Stimulated activated naive CD4-positive, alpha-beta T cell (primary cell): ENCODE results near the gene FAM227A.

Experiments
- DNase-seq, 6 experiments: peaks; one replicate each; lab custom pipeline; 2025; lab: John Stamatoyannopoulos, UW

FAM227A gene

DNA sequence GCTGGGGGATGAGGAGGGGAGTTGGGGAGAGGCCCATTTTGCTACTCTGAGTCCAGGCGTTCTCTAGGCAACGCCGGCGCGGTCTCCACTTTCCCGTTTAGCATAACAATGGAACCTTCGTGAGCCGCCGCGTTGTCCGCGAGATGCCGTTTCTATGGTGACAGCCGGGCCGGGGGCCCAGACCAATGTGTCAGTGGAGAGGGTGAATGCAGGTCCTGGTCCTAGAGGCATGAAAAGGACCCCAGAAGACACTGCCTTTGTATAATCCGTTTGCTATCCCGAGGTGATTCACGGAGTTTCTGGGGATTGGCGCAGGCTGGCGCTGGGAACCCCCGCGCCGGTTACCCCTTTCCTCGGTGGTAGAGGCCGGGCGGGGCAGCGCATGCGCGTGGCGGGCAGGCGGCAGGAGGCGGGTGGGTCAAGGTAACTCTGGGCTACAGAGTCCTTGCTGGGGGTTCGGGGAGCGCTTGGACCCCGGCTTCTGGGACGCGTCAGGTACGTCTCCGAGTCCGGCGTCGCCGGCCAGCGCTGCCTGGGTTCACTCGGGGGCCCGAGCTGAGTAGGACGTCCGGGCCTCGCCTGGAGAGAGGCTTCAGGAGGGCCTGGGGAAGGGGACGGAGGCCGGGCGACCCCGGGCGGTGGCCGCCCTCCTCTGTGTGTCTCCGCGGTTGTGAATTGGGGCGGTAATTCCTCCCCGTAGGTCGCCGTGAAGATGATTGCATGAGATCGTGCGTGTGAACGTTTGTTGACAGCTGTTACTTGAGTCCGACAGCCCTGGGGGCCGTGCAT, at the start of gene FAM227A, which contains the start of gene CBY1:
TSS of gene FAM227A (minus strand) at position 137 of the 789 bp plus-strand sequence. CDS start 6,224 bp downstream, outside the sequence.
TSS of gene CBY1 (plus strand) at position 383 of the 789 bp plus-strand sequence. CDS start 11,417 bp downstream, outside the sequence.
- peak; percentile 68 to 89 (median 82) for DNase-seq

DNA sequence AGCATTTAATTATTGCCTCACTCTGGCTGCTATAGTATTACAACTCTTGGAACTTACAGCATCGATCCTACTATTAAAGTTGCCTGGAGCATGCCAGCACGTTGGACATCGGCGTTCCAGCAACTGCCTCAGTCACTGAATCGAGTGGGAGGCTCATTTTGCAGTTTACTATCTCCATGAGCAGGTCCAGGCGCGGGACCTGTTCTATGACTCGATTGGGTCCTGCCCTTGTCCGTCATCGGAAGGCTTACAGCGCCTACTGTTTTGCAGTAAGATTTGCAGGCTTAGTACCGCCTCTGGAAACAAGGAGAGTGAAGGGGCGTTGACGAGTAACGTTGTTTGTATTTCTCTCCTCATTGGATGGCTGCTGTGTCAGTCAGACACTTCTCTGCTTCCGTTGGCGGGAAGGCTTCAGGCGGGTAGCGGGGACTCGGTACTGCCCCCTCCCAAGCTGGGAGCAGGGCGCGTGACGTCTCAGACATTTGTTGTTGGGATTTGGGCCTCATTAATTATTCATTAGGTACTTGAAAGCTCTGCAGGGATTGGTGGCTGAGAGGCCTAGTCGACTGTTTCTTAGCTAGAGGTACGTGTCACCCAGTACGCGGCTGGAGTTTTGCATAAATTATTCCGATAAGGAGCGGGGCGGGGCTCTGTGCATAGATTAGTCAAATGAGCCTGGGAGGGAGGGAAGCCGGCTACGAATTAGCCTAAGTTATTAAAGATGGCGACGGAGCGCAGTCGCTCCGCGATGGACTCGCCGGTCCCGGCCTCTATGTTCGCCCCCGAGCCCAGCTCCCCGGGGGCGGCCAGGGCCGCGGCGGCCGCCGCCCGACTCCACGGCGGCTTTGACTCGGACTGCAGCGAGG, 49.3 kb upstream of the FAM227A start, which contains the start of gene GTPBP1:
TSS of gene GTPBP1 (plus strand) at position 710 of the 866 bp plus-strand sequence. CDS start at position 722, 12 bp downstream.
- DNase-seq, result peak; percentile 95 to 100 (median 98)

DNA sequence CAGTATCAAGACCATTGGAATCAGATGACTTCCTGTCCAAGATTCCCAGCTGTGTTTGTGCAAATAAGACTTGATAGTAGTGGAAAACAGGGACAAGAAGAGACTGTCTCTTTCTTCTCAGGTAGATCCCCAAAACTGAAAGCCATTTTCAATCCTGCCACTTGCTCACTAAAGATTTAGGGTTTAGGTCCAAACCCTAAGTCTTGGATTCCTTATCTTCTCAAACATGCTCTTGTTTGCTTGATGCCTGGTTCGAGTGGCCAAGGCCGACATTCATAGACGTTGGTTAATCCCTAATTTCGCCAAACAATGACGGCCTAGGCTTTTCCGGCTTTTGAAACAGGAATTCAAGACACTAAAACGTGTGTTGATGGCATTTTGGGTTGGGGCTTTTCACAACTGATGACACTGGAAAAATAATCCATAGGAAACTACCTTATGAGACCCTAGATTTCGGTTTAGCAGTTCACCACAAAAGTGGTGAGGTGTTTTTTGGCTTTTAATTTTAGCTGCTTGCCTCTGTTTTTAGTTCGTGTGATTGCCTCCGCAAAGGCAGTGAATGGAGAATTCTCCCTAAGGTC, 48.6 kb upstream of the FAM227A start:
- no peak for DNase-seq

DNA sequence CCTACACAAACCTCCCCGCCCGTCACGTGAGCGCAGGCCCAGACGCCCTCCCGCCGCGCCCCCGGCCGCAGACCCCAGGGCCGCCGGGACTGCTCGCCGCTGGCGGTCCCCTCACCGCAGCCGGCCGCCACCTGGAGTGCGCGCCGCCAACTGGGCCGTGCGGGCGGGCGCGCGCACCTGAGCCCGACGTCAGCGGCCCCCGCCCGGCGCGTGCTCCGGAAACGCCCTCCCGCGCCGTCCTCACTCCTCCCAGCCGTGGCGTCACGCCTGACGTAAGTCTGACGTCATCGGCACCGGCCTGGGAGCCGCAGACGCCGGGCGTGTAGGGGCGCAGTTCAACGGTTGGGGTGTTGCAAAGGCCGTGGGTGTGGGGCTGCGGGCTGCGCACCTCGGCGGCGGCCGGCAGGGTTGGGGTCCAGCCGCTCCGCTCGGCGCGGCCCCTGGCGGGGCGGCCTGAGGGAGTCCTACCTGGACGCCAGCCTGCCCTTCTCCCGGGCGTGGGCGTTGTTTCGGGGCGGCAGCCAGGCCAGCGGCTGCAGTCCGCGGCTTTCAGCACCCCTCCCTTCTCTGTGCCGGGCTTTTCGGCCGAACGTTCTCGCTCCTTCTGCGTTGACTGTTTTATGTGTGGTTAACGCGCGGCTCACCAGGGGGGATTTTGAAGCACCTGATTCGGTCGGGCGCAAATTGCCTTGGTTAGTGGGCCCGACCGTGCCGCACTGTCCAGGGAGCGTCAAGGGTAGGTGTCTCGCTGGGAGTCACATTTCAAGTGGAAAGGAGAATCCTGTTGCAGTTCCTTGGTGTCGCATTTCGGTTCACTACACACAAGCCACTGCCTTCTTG, 44.8 kb upstream of the FAM227A start, which contains the start of gene JOSD1:
TSS of gene JOSD1 (minus strand) at position 155 of the 840 bp plus-strand sequence. CDS start 956 bp downstream, outside the sequence.
- peak; percentile 95 to 98 (median 97) for DNase-seq

DNA sequence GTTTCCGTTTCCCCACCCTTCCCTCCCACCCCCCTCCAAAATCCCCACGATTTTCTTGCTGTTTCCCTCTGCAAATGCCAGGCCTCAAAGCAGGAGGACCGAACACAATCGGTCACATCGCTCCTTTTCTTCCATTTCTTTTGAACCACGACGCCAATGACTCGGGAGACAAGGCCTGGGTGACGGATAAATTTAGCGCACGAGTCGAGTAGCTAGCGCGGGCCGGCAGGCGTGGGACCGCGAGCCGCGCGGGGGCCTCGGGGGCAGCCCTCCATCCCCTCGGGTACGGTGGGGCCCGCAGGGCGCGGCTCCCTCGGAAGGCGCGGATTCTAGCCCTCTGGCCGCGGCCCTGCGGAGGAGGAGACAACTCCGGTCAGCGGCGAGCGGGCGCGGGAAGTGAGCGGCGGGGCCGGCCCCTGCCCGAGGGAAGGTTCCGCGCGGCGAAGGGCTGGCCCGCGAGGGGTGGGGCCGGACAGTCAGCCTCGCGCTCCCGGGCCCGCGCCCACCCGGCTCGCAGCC, 44.1 kb upstream of the FAM227A start:
- peak in 4 of 6 experiments; percentile 54 to 71 (median 59) for DNase-seq

DNA sequence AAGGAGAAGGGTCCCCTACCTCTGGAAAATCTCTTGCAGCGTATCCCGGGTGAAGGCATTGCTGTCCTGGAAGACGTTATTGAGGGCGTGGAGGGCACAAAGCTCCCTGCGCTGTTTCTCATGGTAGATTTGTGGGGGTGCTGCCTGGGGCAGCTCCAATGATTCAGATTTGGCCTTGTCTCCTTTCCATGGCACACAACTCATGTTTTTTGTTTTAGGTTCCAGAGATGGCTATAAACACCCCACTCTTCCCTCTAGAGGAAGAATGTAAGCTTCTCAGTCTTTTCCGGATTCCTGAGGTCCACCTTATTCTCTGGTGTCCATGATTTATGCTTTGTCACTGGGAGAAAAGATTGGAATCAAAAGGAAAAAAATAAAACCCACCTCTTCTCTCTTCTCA, 43.6 kb upstream of the FAM227A start:
- no peak for DNase-seq

DNA sequence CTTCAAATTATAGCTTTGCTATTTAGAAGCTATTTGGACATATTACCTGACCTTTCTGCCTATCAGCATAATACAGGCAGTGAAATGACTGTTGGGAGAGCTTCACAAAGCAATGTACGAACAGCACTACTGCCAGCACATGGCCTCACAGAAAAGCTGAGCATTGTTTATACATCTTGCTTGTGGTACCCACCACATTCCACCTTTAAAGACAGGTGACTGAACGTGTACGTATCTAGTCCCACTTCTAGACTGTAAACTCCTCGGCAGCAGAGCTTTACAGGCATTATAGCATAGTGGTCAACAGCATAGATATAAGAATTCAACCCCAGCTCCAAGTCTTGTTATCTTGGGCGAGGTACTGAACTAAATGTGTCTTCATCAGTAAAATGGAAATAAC, 43.0 kb upstream of the FAM227A start:
- peak in 1 of 6 experiments; percentile 34 for DNase-seq

DNA sequence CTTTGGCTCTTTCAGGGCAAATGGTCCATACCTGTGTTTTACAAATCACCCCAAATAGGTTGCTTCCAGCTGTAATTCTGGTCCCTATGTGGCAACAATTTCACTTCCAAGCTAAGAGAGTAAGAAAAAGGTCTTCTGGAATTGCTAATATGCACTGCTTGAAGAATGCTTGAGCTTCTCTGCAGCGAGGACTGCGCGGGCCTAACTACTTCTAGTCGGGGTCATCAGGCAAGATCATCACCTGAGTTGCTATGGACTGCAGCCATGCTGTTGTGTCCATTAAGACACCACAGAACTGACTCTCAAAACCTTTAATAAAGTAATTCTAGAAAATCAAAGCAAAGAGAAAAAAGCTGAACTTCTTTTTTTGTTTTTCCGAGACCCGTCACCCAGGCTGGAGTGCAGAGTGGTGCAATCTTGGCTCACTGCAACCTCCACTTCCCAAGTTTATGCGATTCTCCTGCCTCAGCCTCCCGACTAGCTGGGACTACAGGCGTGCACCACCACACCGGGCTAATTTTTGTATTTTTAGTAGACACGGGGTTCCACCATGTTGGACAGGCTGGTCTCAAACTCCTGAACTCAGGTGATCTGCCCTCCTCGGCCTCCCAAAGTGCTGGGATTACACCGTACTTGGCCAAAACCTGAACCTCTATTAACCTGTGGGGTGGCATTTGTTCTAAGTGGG, 42.4 kb upstream of the FAM227A start:
- DNase-seq, result no peak

DNA sequence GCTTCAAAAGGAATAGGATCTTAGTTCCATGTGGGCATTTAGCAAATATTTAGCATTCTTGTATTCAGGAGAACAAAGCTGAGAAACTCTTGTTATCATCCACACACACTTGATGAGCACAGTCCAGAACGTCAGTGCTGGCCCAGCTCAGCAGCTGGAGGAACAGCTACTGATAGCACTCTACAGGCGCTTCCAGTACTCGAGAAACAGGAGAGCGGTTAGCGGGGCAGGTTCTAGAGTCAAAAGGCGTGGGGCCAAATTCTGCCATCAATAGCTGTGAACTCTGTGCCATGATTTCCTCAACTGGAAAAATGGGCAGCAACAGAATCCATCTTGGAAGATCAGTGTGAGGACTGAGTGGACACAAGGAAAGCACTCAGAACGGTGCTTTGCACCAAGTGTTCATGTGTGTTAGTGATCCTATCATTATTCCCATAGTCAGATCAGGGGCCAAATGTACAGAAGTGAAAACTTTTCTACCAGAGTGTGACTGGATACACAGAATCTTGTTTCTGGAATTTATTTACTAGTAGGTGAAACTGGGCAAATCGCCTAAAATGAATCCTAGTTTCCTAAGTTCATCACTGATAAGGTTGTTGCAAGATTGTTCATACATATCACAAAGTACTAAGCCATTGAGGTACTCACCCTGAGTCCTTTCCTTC, 41.4 kb upstream of the FAM227A start:
- DNase-seq, result no peak

DNA sequence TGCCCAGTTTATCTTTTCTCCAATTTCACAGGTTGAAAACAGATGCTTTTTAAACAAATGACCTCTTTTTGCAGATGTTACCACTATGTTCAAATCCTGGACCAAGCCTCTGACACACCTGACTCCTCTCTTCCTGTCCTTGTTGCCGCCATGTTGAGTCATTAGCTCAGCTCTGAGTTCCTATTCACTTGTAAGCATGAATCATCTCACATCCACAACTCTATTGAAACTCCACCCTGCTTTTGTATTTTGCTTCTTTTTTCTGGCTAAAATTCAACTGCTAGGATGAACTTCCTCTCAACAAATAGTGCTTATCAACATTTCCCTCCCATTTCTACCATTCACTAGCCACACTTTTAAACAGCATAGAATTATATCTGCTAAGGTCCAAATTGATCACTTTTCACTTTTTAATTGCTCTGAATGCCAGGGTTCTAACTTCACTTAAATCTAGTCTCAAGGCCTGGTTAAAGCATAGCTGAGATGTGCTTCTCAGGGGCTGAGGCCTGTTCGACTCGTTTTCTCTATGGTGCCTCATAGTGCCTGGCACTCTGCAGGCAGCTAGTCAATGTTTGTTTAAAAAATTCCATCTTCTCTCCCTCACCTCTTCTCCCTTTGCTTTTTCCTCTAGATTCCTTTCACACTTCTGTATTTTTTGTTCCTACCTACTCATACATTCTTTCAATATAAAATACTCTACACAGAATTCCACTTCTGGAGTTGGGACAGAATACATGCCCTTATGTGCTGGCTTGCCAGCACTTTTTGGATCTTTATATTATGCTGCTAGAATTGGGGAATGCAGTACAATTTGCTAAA, 40.6 kb upstream of the FAM227A start:
- no peak for DNase-seq

DNA sequence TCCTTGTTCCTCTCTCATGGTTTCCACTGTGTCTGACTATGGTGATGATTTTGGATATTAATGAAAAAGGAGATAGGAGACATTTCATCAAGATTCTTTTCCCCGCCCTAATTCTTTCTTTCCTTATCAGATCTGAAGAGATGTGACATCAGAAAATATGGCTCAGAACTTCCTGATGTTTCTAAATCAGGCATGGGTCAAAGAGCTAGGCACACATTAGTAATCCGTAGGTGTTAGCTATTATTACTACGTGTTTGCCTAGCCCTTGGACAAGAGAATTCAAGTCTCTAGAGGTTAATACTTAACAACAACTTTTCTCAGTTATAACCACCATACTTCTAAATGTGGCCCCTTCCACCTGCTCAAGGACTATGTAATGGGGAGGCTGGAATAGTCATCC, 38.7 kb upstream of the FAM227A start:
- no peak for DNase-seq

DNA sequence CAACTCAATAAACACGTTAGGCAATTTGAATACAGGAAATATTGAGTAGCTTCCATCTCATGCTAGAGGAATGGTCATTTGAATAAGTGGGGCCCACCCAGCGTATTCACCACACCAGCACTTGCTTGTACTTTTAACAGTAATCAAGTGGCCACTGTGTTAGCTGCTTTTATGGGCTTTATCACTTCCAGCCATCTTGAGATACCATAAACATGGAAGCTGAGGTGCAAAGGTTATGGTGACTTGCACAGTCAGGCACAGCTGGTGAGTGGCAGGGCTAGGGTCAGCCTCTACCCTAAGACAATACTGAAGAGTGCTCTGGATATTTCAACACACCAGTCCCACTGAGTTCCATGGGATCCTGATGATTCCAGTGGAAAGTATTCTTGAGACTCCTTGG, 37.9 kb upstream of the FAM227A start:
- no peak for DNase-seq

DNA sequence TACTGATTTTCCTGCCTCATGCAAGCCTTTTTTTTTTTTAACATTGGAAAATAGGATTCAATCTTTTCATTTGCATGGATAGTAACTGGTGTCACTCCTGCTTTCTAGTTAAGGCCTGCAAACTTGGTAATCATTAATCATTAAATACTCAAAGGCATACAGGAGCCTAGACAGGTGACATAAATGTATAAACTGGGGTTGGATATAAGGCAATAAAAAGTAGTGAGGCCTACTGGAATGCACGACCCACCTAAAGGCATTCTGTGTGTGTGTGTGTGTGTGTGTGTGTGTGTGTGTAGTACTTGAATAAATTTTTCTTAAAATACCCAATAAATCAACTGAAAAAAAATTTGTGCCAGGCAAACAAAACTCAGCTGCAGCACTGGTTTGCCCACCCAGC, 33.5 kb upstream of the FAM227A start:
- DNase-seq, result no peak

DNA sequence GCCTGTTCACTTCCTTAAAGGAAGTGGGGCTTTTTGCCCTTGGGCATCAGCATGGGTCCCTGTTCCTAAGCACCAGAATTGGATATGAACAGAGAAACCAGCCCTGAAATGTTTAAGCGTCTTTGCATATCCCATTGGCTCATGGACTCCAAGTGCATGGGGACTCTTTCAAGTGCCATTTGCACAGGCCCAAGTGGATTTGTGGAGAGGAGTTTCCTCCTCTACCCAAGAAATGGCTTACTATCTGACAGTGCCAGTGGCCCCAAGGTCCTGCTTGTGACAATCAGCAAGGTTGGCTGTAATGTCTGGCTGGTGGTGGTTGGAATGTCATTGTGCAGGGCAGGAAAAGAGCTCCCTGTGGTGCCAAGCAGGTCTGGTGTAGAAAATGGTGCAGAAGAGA, 29.6 kb upstream of the FAM227A start:
- DNase-seq, result no peak

DNA sequence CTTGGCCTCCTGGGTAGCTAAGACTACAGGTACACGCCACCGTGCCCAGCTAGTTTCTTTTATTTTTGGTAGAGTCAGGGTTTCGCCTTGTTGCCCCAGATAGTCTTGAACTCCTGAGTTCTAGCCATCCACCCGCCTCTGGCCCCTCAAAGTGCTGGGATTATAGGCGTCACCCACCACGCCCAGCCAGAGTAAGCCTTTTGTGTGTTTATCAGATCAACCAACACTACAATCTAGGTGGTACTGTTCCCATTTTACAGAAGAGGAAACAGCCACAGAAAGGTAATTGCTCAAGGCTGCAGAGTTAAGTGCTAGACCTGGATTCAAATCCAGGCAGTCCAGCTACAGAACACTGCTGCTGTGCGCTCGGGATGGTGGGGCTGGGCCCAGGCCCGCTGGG, 28.7 kb upstream of the FAM227A start:
- no peak for DNase-seq

DNA sequence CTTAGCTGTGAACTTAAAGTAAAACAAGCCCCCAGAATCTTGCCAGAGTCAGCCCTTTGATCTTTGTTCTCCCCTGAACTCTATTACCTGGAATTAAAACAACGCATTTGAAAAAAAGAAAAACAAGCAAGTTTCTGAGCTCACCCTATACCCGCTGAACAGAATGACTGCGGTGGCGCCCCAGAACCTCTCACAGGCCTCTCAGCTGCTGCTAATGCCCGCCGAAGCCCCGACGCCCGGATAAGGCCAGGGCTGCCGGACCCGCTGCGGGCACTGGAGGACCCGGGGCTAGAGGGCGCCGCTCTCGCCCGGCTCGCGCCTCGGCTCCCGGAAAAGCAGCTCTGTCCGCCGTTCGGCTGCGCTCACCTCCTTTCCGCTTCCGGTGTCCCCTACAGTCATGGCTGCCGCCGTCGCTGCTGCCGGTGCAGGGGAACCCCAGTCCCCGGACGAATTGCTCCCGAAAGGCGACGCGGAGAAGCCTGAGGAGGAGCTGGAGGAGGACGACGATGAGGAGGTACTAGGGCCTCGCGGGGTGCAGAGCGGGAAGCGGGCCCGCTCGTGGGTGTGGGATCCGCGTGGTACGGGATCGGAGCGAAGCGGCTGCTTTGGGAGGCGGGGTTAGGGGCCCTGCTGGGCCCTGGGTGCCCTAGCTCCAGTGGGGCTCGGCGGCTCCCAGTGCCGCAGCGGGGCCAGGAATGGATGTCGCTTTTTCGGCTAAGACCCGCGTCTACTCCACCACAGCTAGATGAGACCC, 25.6 kb upstream of the FAM227A start, which contains the start of gene TOMM22:
TSS of gene TOMM22 (plus strand) at position 376 of the 754 bp plus-strand sequence. CDS start at position 398, 22 bp downstream.
- peak; percentile 70 to 84 (median 74) for DNase-seq

DNA sequence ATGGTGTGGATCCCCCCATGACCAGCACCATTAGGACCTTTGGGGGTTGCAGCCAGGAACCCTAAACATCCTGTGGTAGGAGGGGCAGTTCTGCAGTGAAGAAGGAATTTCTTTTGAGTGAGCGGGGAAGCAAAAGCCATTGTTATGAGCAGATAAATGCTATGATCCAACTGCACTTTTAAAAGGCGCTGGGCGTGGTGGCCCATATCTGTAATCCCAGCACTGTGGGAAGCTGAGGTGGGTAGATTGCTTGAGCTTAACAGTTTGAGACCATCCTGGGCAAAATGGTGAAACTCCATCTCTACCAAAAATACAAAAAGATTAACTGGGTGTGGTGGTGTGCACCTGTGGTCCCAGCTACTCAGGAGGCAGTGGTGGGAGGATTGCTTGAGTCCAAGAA, 19.6 kb upstream of the FAM227A start:
- no peak for DNase-seq

DNA sequence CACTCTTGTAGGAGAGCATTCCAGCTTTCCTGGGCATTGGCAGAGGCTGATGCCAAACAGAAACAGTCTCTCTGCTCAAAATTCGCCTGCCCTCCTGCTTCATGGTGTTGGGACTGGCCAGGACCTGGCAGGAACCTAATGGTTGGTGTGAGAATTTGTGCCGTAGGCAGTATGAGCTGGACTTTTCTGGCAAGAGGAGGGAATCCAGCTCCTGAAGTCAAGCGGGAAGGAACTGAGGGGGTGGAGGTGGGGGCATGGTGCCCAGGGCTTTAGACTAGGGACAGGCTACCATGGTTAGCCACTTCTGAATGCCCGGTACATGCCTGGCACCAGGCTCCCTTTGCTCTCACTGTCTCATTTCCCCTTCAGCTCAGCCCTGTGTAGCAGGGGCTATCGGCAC, 18.7 kb upstream of the FAM227A start:
- DNase-seq, result no peak
